Vagina (tissue), 2 donors: ENCODE results near the gene ZNF689.

Experiments used
- POLR2A ChIP-seq, 2 donors: fragments of 450-650 bp; IDR thresholded peaks; one replicate each; pipeline ENCODE4 v1.6.1; 2017; ENCODE audit warnings: antibody characterized with exemption in 2 of 2, mild to moderate bottlenecking in 2 of 2, moderate library complexity in 2 of 2
- POLR2AphosphoS5 ChIP-seq, 2 donors: sonication (generic); formaldehyde crosslinking; IDR thresholded peaks; one replicate each; pipeline ENCODE4 v1.9.0; 2017; ENCODE audit warnings: antibody characterized with exemption in 2 of 2, mild to moderate bottlenecking in 2 of 2, low read depth in 1 of 2; ENCODE audit not compliant: insufficient read depth in 1 of 2
- TF ChIP-seq, protein P1 (sequence below), 3 experiments: fragments of 450-650 bp in 2 of 3; fragments of 200-600 bp in 1 of 3; sonication (generic) in 1 of 3; IDR thresholded peaks; one replicate each; pipeline ENCODE4 v1.5.1; 2017 to 2019; ENCODE audit warnings: antibody characterized with exemption in 3 of 3, mild to moderate bottlenecking in 2 of 3, moderate library complexity in 2 of 3

DNA sequence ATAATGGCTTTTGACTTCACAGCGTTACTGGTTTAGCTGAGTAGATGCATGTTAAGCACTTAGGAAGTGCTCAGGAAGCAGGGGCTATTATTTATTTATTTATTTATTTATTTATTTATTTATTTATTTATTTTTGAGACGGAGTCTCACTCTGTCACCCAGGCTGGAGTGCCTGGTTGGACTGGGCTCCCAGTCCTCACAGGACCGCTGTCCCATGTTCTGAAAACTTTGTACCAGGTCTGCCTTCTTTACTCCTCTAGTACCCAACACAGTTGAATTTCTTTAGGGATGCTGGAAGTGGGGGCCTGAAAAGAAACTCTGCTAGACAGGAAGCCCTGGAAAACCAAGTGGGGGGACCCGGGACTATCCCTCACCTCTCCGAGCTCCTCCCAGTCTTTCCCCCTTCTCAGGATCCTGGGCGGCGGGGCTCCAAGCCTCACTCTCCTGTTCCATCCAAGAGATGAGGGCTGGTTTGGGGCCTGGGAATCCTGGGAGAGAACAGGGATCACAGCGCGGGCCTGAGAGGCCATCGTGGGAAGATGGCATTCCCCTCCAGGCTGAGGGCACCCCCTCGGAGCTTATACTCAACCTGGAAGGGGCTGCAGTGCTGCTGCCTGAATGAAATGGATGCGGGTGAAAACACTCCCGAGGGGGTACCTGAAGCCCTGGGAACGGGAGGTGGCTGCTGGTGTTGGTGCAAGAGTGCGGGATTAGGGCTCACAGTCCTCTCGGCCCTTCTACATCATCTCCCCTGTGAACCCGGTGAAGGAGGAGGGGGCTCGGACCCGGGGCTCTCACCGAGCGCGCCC is 39.3 kb downstream of the ZNF689 start:
- TF ChIP-seq, protein P1, sequence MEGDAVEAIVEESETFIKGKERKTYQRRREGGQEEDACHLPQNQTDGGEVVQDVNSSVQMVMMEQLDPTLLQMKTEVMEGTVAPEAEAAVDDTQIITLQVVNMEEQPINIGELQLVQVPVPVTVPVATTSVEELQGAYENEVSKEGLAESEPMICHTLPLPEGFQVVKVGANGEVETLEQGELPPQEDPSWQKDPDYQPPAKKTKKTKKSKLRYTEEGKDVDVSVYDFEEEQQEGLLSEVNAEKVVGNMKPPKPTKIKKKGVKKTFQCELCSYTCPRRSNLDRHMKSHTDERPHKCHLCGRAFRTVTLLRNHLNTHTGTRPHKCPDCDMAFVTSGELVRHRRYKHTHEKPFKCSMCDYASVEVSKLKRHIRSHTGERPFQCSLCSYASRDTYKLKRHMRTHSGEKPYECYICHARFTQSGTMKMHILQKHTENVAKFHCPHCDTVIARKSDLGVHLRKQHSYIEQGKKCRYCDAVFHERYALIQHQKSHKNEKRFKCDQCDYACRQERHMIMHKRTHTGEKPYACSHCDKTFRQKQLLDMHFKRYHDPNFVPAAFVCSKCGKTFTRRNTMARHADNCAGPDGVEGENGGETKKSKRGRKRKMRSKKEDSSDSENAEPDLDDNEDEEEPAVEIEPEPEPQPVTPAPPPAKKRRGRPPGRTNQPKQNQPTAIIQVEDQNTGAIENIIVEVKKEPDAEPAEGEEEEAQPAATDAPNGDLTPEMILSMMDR (IDR thresholded peaks at IDR 0.05) = no peak
- TF ChIP-seq POLR2A (IDR thresholded peaks at IDR 0.05) = no peak
- TF ChIP-seq POLR2AphosphoS5 (IDR thresholded peaks at IDR 0.05; ENCODE audit: insufficient read depth in 1 of 2, low read depth in 1 of 2) = no peak
